ENCODE results near the gene NTM.

The NTM gene

DNA sequence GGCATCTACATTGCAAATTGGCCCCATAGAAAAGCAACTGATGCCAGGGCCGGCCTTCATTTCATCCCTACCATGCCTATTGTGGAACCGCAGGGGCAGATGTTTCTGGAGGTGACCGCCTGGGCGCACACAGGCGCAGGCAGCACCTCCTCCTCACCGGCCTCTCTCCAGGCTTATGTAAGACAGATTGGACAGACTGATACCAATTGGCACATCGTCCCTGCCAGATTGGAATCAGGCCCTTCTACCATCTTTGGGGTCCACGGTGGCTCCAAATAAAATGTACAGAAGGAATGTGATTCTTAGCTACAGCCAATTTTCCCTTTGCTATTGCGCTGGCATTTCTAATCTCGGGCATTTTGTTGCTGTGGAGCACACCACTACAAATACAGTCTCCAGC lies 732.6 kb downstream of the NTM start:
- no peak for DNase-seq

DNA sequence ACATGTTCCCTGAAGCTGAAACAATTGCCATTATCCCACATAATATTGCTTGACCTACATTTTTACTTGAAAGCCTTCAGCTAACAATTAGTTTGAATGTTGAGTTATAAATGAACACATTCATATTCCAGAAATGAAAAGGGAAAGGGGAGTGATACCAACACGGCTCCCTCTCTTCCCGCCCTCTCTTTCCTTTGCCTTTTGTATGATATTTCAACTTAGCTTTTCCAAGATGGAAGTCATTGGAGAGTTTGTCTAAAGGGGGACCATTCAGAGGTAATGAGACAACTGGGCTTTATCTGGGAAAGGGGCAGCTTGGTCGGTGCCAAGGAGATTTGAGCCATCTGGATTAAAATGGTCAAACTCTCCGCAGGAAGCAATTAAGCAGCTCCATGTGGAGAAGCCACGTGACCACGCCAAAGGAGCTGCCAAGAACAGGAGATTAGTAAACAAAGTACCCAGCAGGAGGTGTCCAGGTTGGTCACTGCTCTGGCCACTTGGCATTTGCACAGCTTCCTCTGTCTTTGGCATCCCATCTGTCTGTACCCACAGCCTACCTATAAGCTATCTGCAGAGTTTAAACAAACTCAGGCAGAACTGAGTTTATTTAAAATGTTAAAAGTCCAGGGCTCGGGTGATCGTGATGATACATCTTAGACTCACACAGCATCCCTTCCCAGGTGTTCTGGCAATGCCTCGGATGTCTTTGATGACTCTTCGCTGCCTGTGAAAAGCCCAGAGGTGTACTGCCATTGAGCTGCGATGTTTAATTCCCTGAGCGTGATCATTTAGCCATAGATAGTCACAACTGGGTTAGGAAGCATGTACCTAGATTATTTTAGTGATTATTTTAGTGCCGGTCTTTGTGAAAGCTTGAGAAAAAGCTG lies 735.9 kb downstream of the NTM start:
- DNase-seq: no peak

DNA sequence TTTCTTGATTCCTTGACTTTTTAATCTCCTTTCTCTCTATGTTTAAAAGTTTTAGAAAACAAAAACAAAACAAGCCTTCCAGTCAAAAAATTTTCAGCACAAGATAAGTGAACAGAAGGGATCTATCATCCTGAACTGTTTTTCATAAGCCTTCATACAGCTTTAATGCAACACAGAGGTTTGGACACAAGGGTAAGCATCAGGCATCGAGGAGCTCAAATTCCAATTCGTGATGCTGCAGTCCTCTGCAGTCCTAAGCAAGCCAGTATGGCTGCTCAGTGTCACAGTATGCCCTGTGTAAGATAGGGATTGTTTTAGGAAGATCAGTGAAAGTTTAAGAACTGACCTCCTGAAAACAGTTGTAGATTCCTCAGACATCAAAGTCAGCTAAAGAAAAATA lies 740.9 kb downstream of the NTM start:
- DNase-seq: no peak

DNA sequence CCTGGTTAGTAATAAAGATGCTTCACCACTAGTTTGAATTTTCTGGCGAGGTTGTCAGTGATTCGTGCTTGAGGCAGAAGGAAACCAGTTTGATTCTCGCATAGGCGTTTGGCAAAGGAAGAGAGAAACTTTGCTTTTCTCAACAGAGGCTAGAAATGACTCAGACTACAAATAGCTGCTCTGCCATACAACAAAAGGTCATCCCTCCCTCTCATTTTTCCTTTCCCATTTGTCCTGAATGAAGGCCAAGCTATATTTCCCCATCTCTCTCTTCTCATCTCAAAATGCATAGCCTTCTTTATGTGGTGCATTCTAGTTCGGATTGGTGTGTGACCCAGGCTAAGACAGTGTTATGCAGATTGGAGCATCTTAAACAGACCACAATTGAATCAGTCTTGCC lies 741.4 kb downstream of the NTM start:
- no peak for DNase-seq

DNA sequence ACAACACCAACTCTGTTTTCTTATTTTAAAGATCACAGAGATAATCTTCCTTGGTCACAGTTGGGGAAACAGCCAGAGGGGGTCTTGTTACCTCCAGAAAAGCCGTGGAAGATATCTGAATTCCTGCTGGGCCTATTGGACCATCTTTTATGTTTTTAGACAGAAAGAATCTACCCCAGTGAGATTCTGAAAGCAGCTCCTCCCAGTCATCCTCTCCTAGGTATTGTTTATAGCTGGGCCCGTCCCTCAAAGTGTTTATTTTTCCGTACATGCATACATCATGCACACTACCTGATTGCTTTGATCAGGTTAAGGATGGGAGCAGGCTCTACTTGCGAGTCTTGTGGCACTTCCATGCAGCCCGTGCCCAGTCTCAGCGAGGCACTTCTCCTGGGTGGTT lies 742.4 kb downstream of the NTM start:
- DNase-seq: no peak

DNA sequence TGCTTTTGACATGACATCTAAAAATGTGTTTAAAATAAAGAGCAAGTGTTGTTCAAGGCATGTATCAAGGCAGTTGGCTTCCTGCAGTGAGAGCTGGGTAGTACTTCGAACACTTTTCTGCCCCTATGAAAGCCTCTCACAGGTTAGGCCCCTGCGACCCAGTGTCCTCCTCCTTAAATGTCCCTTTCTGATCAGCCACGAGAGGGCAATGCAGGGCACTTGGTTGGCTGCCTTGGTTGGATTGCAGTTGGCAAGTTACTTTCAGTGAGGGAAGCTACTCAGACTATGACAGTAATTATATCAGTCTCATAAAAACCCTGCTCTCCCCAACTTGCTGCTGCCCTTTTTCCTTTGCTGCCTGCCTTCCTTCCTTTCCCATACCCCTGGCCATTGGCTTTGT lies 743.8 kb downstream of the NTM start:
- DNase-seq: peak; percentile 88

DNA sequence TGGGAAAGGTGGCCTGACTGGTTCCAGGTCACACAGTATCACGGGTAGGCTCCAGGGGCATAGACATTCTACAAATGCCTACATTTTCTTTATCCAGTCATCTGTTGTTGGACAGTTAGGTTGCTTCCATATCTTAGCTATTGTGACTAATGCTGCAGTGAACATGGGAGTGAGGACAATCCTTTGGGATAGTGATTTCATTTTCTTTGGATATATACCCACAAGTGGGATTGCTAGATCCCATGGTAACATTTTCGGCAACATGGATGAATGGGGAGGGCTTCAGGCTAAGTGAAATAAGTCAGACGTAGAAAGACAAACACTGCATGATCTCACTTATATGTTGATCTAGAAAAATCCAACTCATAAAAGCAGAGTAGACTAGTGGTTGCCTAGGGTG lies 744.3 kb downstream of the NTM start:
- DNase-seq: no peak

DNA sequence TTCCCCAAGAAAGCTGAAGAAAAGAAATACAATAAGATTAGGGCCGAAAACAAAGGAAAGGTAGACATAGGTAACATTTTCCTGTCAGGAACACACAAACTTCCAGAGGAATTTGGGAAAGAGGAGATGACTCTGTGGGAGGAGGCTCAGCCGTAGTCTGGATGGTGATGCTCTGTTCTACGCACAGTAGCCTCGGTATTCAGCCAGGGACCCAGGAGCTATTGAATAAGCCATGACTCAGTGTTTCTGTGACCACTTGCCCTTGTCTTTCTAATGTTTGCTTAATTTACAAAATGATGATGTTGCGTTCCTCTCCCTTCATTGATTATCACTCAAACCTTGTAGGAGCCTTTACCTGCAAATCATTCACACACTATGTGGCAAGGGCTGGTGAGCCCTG lies 745.0 kb downstream of the NTM start:
- DNase-seq: no peak

DNA sequence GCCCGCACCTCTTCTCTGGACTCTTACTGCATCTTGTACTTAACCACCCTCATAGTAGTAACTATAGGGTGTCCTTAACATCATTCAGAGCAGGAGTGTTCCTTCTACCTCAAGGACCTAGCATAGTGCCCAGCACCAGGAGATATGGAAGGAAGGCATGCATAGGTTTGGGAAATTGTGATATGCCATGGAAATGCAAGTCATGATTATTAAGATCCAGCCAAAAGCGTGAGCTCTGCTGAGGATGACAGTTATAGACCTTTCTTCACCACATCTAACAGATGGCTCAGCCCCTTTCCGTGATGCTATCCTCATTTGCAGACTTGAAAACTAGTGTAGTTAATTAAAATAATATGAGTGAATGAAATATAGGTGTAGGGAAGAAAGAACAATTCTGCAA lies 746.1 kb downstream of the NTM start:
- no peak for DNase-seq

DNA sequence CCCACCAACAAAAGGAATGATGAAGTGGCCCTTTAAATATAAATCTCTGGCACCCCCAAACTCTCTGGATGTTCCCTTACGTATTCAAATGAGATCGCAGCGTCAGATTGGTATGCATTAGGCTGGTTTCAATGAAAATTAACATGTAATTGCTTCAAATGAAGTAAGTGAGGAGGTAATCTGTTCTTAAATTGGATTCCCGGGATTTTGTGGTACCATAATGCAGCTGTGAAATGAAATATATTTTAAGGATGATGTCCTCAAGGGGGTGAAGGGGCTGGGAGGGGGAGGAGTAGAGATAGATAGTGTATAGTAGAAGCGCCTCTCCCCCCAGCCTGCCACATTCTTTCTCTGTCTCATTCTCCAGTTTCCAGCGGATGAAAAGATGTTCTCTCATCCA lies 748.2 kb downstream of the NTM start:
- DNase-seq: no peak

DNA sequence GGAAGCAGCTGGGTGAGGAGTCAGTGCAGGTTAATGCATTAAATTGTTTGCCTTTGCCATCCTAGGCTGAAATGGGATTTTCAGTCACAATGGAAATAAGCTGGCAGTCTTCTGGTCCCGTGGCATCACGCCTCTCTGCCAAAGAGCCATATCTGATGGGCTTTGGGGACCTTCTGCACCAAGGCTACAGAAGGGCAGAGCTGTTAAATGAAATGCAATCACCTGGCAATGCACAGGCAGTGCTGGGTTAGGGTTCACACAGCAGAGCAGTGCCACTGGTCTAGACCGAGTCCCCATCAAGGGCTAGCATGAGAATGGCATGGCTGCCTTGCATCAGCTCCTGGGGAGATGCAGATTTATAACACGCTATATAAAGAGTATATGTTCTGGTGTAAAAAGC lies 749.2 kb downstream of the NTM start:
- no peak for DNase-seq

DNA sequence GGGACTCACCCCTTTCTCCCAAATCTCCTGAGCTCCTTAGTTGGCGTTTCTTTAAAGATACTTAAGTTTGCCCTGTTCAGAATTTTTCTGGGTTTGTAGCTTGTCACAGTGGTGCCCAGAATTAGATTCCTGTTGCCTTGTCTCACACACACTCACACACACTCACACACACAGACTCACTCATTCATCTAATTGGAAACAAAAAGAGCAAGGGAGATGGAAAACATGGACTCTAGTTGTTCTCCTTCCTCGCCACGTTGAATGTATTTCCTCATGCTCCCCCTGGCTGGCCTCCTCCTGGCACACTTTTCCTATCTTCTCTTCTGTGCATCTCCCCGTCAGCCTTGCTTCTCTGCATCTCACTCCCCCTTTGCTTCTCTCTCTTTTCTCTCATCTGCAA lies 752.3 kb downstream of the NTM start:
- DNase-seq: no peak

DNA sequence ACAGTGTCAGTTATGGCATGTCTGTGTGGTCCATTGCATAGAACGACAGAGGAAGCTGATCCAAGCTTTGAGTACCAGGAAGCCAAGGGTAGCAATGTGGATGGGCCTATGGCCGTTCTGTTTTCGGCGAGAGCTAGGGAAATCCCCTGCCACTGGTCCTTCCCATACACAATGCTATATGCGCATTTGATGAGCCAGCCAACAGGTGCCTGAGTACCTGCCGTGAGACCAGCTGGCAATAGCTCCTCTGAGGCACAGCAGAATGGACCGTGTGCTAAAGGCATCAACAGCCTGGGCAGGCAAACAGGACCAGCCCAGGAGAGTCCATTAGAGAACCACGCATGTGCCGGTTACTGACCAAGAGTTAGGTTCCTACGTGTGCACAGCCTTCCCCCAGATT lies 753.0 kb downstream of the NTM start:
- no peak for DNase-seq

DNA sequence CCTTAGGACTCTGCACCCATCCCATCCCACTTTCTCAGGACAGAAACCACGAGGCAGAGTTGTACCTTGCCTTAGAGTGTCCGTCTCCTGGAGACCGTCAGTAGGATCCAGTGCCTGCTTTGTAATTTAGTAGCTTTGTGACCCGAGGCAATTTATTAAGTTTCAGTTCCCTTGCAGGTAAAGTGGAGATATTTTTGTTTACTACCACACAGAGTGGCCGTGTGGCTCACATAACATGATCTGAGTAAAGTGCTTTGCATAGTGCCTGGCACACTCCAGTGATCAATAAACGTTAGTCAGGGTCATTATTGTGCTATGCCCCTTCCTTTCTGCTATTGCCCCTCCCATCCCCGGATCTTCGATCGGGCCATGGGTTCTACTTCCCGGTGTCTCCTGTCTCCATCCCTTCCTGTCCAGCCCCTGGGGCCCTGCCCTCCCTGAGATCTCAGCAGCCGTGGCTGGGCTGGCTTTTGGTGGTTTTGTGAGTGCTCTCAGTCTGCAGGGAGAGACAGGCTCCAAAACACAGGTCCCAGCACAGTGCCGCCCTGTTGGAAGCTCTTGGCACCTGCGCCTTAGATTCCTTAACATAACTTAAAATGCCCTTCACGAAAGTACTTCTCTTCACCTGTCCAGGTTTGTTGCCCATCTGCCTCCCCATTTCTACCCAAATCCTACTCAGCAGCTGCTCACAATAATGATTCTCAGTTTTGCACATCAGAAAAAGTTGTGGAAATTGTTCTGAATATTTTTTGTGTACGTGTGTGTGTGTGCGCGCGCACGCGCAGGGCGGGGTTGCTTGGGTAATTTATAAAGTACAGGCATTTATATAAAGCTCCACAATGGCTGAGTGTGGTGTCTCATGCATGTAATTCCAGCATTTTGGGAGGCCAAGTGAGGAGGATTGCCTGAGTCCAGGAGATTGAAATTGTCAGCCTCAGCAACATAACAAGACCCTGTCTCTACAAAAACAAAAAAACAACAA lies 753.7 kb downstream of the NTM start:
- no peak for DNase-seq

DNA sequence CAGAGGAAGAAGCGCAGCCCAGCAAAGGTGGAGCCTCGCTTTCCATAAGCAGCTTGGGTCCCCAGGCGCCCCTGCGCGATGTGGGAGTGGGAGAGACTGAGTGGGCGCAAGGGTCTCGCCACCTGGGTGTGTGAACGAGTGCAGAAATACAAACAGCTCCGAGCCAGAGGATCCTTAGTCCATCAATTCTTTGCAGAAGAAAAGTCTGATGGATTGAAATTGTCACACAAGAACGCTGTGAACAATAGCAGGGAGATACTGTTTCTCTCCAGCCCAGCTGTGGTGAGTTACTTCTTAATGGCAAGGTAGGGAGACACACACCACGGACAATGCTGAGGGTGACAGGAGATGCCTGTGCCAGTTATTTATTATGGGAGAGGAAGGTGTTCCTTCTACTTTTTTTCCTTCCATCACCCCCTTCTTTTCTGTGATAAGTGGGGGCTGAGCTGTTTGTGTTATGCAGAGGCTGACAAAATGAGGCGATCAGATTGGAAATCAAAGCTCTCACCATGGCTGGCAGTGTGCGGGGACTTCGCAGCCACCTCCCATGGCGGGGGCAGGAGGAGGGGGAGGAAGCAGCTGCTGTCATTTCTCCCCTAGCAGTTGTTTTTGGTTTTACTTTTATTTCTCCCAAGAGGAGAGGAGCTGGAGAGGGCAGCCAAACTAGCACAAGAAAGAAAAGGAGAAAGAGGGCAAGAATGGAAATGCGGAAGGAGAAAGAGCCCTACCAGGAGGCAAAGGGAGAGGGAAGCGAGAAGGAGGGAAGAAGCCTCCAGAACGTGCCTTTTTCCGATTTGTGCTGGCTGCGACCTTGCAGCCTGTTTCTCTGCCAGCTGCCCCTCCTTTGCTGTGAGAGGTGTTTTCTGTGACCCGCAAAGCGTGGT lies 755.8 kb downstream of the NTM start:
- peak; percentile 75 for DNase-seq

DNA sequence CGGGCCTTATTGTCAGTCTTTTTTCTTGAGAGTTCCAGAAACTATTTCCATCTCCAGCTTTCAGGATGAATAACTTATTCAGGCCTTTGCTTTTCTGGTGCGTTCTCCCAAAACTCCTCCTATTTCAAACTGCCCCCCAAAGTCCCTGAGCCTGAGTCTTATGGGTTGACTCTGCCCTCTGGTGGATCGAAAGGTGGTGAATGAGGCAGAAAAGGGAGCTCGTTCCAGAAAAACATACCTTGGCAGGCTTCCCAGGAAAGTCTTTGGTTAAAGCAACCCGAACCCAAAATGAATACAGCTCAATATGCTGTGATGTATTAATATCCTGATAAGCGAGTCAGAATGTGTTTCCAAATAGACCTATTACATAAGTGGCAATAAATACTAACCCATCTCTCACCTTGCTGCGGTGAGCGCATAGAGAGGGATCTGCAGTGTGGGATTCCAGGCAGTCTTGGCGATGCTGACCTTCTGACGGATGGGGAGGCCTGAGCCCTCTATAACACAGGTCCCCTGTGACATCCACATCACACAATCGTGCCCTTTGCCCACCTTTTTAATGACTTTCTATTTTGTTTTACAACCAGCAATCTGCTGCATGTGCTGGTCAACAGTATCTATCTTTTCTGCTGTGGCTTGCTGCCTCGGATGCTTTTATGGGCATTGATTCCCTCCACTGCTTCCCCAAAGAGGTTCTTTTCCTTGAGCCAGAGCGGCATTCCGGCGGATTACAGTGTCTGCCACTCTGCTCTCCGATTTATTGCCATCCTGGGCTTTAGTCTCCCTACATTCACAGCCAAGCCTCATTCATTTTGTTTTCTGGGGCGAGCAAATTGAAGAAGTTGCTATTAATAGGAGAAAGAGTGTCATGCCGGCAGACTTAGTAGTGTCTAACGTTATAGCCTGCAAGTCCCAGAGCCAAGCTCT lies 756.8 kb downstream of the NTM start:
- DNase-seq: peak; percentile 98

DNA sequence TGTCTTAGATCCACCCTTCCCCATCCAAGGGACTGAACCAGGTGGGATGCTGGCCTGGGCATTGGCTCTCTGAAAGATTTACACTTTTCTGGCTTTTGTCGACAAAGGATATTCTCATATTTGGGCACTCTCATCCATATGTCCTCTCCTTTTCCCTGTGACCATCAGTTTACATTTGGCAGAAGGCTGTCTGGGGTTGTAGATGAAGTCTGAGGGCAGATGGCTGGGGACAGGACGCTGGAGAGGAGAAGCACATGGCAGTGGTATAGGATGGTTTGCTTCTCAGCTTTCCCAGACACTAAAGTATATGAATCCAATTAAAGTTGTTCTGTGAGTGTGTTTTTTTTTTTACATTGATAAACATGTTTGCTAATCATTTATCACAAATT lies 757.5 kb downstream of the NTM start:
- DNase-seq: no peak

DNA sequence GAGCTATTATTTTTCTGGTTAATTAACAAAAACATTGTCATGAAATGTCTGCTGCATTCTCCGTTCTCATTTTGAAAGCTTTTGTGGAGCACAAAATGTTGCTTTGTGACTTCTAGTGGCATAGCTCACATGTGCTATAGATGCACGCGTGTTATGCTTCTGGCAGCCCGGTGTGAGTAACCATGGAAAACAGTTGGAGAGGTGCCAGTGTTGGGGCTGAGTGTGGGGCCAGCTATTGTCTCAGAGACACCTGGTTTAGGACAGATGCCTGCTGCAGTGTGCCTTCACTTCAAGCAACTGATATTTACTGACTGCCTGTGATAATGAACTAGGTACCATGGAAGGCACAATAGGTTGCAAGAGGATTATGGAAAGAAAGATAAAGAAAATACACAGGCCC lies 760.6 kb downstream of the NTM start:
- DNase-seq: peak; percentile 99

DNA sequence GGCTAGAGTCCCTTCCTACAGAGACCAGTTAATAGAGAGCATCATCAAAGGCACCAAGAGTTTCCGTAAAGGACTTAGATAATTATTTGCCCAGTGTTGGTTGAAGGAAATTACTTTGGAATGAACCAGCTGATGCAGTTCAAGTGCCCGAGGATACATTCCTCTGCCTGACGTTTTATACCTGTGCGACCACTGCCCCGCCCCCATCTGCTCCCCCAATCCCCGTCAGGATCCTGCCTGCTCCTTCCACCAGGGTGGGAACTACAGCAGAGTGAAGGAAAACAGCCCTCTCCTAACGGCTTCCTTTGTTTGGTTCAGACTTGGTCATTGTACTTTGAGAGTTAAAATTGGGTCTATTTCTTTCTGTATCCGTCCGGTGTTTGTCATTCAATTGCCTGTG lies 761.5 kb downstream of the NTM start:
- no peak for DNase-seq

DNA sequence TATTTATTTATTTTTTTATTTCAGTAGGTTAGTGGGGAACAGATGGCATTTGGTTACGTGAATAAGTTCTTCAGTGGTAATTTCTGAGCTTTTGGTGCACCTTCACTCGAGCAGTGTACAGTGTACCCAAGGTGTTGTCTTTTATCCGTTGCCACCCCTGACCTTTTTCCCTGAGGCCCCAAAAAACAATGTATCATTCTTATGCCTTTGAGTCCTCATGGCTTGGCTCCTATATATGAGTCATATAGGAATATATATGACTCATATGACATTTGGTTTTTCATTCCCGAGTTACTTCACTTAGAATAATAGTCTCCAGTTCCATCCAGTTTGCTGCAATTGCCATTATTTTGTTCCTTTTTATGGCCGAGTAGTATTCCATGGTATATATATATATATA lies 763.9 kb downstream of the NTM start:
- no peak for DNase-seq

DNA sequence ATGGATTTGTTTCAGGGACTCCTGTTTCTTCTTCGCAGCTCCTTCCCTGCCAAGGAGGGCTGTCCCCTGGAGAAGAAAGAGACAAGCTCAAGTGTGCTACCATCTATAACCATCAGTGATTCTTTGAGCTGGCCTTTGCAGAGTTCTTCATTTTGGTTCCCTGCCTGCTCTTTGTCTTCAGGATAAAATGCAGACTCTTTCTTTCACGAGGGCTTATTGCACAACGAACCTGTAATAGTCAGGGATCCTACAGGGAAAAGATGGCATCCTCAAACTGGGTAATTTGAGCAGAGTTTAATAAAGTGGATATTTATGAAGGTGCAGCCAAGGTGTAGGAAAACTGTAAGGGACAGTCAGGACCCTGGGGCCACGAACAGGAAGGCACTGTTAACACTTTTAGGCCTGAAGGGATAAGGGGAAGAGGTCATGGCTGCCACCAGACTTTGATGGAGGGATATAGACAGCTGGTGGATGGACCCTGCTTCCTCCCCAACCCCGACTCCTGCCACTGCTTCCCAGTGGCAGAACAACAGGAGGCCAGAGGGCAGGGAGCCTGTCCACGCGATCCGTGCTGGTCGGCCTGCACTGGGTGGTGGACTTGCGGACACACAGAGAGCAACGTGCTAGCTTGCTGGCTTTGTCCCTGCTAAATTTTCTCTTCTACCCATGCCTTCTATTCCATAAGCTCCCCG lies 767.0 kb downstream of the NTM start:
- DNase-seq: no peak
